GM06990 (cell line): Measurements from ENCODE around the gene MLLT10.

Experiments
- DNase-seq: peaks from one replicate; pipeline ENCODE4 v3.0.0-alpha.2; 2011; ENCODE audit not compliant: insufficient read length; ENCODE audit errors: extremely low read depth
- H3K27me3 ChIP-seq: replicated peaks from 2 replicates; pipeline ENCODE4 v1.6.0; 2011; ENCODE audit warnings: low read length; ENCODE audit not compliant: control insufficient read depth, insufficient read depth
- H3K36me3 ChIP-seq: 2 replicates; pipeline ENCODE4 v1.5.1; 2011; ENCODE audit warnings: low read length; ENCODE audit not compliant: control insufficient read depth, insufficient read depth
- H3K4me3 ChIP-seq: replicated peaks from 2 replicates; pipeline ENCODE4 v1.5.1; 2011; ENCODE audit warnings: low read depth, mild to moderate bottlenecking, control low read depth, low read length
- CTCF ChIP-seq: IDR thresholded peaks from 2 replicates; pipeline ENCODE4 v1.5.1; 2011; ENCODE audit warnings: low read length, control low read depth, mild to moderate bottlenecking, inconsistent platforms; ENCODE audit not compliant: insufficient read depth, poor library complexity, severe bottlenecking

Gene MLLT10

GRCh38 chr10:21495752-21496342 lies 38.2 kb upstream of the MLLT10 start:
- TF ChIP-seq CTCF, result peak; percentile 69
- peak; percentile 92 for DNase-seq
- H3K36me3 ChIP-seq, result no peaks in the 10 kb centered on the region
- no peaks in the 10 kb centered on the region; the same call in none of the 2 replicates for H3K27me3 ChIP-seq
- H3K4me3 ChIP-seq, result peak overlapping the region; percentile 87

- H3K36me3 ChIP-seq, result no peaks in the 10 kb centered on the region
- H3K4me3 ChIP-seq, result peak overlapping the region; percentile 87
- no peaks in the 10 kb centered on the region; the same call in none of the 2 replicates for H3K27me3 ChIP-seq
- DNase-seq, result peak; percentile 76
- TF ChIP-seq CTCF, result peak; percentile 75
These were observed 37.5 kb upstream of the MLLT10 start for GRCh38 chr10:21496343-21497176.

- TF ChIP-seq CTCF, result no peak
- Histone ChIP-seq H3K4me3 (peak overlapping the region; percentile 87), H3K27me3 (no peaks in the 10 kb centered on the region; the same call in none of the 2 replicates), H3K36me3 (no peaks in the 10 kb centered on the region)
- DNase-seq, result no peak
These were observed 36.7 kb upstream of the MLLT10 start for GRCh38 chr10:21497177-21497807.

GRCh38 chr10:21498377-21498776 lies 35.7 kb upstream of the MLLT10 start:
- Histone ChIP-seq H3K36me3 (no peaks in the 10 kb centered on the region), H3K27me3 (no peaks in the 10 kb centered on the region; the same call in none of the 2 replicates), H3K4me3 (no peak overlapping the region)
- no peak for DNase-seq
- TF ChIP-seq CTCF, result no peak

- TF ChIP-seq CTCF, result no peak
- H3K27me3 ChIP-seq, result no peaks in the 10 kb centered on the region; the same call in none of the 2 replicates
- DNase-seq, result no peak
These were observed 35.0 kb upstream of the MLLT10 start for GRCh38 chr10:21498986-21499385.

More at GRCh38 chr10:21498986-21499385, 35.0 kb upstream of the MLLT10 start:
- no peak overlapping the region for H3K4me3 ChIP-seq
- H3K36me3 ChIP-seq, result no peaks in the 10 kb centered on the region
